Kidney tubule cell (primary cell): Measurements from ENCODE around the gene UGT1A8.
"Not testable (repeated sequence)": the region's sequence is repeated elsewhere in the genome, so short reads cannot be mapped to it uniquely, and the experiment has no call there.

ENCODE experiments used
- DNase-seq: peaks from one replicate; pipeline ENCODE4 v3.0.0-alpha.2; 2018; ENCODE audit warnings: low spot score

UGT1A8 gene

GRCh38 chr2:233714121-233714520, 96.7 kb downstream of the UGT1A8 start:
- no peak for DNase-seq

DNA sequence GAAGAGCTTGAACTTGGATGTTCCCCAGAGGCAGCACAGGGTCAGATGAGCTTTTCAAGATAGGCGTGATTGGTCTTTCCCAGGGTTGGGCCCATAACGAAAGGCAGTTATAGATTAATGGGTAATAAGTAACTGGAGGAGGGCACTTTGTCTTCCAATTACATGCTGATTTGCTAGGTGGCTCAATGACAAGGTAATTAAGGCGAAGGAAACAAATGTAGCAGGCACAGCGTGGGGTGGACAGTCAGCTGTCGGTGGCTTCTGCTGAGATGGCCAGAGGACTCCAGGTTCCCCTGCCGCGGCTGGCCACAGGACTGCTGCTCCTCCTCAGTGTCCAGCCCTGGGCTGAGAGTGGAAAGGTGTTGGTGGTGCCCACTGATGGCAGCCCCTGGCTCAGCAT, 101.1 kb downstream of the UGT1A8 start, which contains the start of gene UGT1A4:
TSS of gene UGT1A4 (plus strand) at position 185 of the 400 bp plus-strand sequence. CDS start at position 270, 85 bp downstream.
- DNase-seq, result no peak

- no peak for DNase-seq
Observed at GRCh38 chr2:233728723-233729301, 111.4 kb downstream of the UGT1A8 start, which contains the start of gene UGT1A3. Gene UGT1A3 (plus strand): TSS chr2:233729042. CDS start chr2:233729127, 85 bp downstream.

- not testable (repeated sequence) for DNase-seq
Observed at GRCh38 chr2:233736868-233737653, 119.6 kb downstream of the UGT1A8 start.

DNA sequence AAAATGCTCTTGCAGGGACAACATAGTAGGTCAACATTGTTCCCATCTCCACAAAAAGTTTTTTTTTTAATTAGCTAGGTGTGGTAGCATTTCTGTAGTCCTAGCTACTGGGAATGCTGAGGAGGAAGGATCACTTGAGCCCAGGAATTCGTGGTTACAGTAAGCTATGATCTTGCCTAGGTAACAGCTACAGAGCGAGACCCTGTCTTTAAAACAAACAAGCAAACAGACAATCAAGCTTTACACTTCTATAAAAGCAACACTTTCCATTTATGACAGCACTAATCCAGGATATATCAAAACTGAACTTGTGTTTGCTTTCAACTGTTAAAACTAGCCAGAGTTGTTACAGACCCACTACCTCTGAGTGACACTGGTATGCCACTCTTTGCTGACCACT, 123.4 kb downstream of the UGT1A8 start:
- peak; percentile 22 for DNase-seq

GRCh38 chr2:233743464-233744259, 126.2 kb downstream of the UGT1A8 start:
- no peak for DNase-seq

DNA sequence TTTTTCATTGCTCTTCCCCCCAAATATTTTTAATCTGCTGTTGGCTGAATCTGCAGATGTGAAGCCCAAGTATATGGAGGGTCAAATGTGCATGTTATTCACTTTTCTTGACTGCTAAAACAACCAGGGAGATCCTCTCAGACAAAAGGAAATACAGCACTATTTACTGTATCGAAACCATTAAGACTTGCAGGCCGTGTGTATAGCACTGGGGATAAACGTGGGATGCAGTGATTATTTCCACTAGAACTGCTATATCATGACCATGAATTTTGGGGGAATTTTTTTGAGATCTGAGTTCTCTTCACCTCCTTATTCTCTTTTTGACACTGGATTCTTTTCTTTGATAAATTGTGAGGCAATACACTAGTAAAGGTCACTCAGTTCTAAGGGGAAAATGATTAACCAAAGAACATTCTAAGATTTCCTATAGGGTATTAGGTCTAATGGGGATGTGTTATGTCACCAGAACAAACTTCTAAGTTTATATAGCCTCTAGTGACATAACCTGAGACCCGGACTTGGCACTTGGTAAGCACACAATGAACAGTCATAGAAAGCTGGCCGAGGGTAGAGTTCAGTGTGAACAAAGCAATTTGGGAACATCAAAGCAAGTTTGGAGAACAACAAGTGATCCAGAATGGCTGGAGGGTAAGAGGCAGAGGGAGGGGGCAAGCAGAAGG, 127.8 kb downstream of the UGT1A8 start:
- no peak for DNase-seq

DNA sequence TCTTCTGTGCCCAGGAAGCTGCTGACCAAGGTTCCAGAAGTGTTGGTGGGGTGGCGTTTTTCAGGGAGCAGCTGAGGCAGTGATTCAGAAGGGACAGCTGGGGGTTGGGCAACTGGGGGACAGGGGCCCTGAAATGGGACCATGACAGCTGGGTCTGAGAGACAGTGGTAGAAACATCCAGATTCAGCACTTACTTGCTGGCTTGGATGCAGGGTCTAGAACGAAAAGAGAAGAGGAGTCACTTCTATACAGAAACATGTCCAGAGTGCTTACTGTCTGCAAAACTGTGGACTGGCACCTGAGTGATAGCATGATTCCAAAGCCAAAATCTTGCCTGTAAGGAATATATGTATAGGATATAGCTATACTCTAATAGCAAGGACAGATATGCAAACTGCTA, 128.4 kb downstream of the UGT1A8 start:
- not testable (repeated sequence) for DNase-seq

DNA sequence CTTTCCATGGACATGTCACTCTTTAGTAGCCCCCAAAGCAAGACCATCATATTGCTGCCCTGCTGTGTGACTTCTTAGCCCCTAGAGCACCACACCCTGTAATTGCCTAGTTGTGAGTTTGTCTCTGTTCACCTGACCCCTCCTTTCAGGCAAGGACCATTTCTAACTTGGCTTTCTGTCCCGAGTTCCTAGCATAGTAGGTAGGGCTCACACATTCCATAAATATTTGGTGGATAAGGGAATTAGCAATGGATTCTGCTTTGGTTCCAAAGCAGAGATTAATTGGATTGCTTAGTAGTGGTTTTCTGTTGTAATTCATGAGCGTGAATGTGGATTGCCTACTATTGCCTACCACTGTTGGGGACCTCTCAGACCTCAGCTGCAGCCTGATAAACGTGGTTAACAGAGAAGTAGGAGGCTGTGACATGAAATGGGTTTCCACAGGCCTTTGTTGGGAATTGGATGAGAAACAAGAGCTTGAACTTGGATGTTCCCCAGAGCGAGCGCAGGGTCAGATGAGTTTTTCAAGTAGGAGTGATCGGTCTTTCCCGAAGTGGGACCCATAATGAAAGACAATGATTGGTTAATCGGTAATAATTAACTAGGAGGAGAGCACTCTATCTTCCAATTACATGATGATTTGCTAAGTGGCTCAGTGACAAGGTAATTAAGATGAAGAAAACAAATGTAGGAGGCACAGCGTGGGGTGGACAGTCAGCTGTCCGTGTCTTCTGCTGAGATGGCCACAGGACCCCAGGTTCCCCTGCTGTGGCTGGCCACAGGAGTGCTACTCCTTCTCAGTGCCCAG, 129.2 kb downstream of the UGT1A8 start:
- DNase-seq, result no peak

DNA sequence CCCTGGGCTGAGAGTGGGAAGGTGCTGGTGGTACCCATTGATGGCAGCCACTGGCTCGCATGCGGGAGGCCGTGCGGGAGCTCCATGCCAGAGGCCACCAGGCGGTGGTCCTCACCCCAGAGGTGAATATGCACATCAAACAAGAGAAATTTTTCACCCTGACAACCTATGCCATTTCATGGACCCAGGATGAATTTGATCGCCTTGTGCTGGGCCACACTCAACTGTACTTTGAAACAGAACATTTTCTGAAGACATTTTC, 129.8 kb downstream of the UGT1A8 start:
- DNase-seq, result no peak

- not testable (repeated sequence) for DNase-seq
Observed at GRCh38 chr2:233750689-233751088, 133.3 kb downstream of the UGT1A8 start.

GRCh38 chr2:233751212-233752009, 134.0 kb downstream of the UGT1A8 start:
- not testable (repeated sequence) for DNase-seq

DNA sequence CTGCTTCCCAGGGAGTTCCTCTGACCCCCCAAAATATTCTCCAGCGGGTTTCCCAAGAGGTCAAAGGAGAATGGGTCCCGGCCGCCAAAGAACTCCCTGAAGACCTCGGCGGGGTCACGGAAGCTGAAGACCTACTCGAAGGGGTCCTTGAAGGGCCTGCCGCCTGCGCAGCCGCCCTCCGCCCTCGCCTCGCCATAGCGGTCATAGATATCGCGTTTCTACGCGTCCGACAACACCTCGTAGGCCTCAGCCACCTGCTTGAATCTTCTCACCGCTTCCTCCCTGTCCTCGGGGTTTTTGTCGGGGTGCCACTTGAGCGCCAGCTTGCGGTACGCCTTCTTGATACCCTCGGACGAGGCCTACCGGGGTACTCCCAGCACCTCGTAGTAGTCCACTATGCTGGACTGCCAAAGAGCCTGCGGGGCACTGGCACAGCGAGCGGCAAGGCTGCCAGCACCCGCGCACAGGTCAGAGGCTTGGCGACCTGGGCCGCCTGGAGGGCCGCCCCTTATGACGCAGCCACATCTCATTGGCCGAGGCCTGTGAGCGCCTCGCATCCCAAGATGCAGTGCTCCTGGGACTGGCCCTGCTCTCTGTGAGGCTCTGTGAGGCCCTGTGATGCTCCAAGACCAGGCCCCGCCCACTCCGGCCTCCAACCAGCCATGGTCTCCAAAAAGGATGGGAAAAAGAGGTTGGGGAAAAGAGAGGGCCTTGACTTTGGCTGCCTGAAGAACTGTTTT, 137.6 kb downstream of the UGT1A8 start:
- no peak for DNase-seq

DNA sequence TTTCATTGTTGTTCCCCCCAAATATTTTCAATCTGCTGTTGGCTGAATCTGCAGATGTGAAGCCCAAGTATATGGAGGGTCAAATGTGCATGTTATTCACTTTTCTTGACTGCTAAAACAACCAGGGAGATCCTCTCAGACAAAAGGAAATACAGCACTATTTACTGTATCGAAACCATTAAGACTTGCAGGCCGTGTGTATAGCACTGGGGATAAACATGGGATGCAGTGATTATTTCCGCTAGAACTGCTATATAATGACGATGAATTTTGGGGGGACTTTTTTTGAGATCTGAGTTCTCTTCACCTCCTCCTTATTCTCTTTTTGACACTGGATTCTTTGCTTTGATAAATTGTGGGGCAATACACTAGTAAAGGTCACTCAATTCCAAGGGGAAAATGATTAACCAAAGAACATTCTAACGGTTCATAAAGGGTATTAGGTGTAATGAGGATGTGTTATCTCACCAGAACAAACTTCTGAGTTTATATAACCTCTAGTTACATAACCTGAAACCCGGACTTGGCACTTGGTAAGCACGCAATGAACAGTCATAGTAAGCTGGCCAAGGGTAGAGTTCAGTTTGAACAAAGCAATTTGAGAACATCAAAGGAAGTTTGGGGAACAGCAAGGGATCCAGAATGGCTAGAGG, 139.1 kb downstream of the UGT1A8 start:
- DNase-seq, result no peak

DNA sequence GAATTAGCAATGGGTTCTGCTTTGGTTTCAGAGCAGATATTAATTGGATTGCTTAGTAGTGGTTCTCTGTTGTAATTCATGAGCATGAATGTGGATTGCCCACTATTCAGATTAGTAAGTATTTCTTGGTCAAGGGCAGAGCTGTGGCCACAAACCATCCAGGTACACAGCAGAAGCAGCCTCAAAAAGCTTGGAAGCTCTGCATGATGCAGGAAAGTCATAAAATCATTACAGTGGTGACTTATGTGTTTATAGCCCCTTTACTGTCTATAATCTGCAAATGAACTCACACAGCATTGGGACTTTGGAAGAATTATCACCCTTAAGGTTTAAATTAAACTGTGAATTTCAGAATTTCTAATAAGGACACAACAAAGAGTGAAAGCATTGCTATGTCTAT, 140.7 kb downstream of the UGT1A8 start:
- DNase-seq, result no peak

GRCh38 chr2:233758849-233759248, 141.4 kb downstream of the UGT1A8 start:
- no peak for DNase-seq

DNA sequence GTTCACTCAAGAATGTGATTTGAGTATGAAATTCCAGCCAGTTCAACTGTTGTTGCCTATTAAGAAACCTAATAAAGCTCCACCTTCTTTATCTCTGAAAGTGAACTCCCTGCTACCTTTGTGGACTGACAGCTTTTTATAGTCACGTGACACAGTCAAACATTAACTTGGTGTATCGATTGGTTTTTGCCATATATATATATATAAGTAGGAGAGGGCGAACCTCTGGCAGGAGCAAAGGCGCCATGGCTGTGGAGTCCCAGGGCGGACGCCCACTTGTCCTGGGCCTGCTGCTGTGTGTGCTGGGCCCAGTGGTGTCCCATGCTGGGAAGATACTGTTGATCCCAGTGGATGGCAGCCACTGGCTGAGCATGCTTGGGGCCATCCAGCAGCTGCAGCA, 142.6 kb downstream of the UGT1A8 start, which contains the start of gene UGT1A1:
TSS of gene UGT1A1 (plus strand) at position 228 of the 400 bp plus-strand sequence. CDS start at position 246, 18 bp downstream.
- no peak for DNase-seq

- DNase-seq, result peak; percentile 27
Observed at GRCh38 chr2:233761040-233761769, 143.8 kb downstream of the UGT1A8 start.

DNA sequence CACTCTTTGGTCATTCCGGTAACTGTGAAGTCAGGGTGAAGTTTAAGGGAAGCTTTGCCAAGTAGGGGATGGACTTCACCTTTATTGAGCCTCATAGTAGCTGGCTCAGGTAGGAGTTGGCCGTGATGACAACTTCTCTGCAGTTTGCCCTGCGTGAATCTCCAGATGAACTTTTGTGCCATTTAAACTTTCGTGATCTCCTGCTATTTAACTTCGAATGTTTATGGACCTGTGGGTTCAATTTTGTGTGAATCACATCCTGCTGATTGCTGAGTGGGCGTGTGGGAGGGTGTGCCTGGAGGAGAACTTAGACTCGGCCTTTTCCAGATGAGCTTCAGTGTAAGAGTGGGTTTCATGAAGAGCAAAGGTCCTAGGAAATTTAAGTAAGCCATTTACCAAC, 146.8 kb downstream of the UGT1A8 start:
- peak; percentile 54 for DNase-seq
